GM13977 (cell line): ENCODE measurements around the gene STIMATE.

Experiments used
- DNase-seq: peaks from one replicate; pipeline ENCODE4 v3.0.0; 2012; ENCODE audit warnings: low spot score
- in situ Hi-C: fragments of 300-500 bp; cut with MboI; formaldehyde crosslinking; loops from one replicate; pipeline ENCODE4 v1.12.0; 2022; ENCODE audit warnings: low sequenced_read_pairs, low pct_unique_long_range_greater_than_20kb, mixed read lengths, inconsistent platforms; ENCODE audit not compliant: unreplicated experiment
- TF ChIP-seq, protein P1 (sequence below): IDR thresholded peaks from 2 replicates; pipeline ENCODE4 v1.5.1; 2012; ENCODE audit warnings: mild to moderate bottlenecking, control low read depth; ENCODE audit not compliant: insufficient read depth; ENCODE audit errors: extremely low read depth, missing control alignments

Gene STIMATE

DNA sequence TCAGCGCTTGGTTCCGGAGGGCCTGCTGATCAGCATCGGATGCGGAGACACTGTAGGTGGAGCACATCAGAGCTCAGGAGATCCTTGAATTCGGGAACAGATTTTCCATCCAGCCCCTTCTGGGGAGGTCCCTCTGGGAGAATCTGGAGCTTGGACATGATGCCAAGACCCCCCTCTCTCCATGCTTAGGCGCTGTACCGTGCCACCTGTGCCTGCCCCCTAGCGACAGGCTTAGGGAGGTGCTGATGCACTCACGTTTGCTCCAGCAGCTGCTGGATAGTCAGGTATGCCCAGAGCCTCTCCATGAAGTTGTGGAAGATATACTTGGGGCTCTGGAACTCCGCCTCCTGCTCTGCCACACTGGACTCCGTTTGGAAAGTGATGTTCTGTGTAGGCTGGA is 76.6 kb downstream of the STIMATE start:
- in situ Hi-C loops: no loop called here
- peak; percentile 67 for DNase-seq
- TF ChIP-seq, protein P1, sequence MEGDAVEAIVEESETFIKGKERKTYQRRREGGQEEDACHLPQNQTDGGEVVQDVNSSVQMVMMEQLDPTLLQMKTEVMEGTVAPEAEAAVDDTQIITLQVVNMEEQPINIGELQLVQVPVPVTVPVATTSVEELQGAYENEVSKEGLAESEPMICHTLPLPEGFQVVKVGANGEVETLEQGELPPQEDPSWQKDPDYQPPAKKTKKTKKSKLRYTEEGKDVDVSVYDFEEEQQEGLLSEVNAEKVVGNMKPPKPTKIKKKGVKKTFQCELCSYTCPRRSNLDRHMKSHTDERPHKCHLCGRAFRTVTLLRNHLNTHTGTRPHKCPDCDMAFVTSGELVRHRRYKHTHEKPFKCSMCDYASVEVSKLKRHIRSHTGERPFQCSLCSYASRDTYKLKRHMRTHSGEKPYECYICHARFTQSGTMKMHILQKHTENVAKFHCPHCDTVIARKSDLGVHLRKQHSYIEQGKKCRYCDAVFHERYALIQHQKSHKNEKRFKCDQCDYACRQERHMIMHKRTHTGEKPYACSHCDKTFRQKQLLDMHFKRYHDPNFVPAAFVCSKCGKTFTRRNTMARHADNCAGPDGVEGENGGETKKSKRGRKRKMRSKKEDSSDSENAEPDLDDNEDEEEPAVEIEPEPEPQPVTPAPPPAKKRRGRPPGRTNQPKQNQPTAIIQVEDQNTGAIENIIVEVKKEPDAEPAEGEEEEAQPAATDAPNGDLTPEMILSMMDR: peak; percentile 54

DNA sequence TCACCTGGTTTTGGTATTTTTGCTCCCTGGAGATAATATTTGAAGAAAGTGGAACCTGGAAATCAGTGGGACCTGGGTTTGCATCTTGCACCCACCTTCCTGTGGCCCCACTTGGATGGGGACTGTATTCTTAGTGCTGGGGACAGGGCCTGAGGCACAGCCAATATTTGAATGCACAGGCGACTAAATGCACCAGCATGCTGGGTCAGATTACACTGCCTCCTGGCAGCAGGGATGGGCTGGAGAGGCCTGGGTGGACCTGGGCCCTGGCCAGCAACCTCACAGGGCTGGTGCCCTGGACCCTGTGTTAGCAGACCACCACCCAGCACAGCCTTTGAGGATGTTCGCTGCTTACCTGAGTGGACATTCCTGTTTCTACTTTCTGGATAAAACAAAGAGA is 77.4 kb downstream of the STIMATE start:
- DNase-seq: no peak
- TF ChIP-seq, protein P1: no peak
- in situ Hi-C loops: no loop called here

DNA sequence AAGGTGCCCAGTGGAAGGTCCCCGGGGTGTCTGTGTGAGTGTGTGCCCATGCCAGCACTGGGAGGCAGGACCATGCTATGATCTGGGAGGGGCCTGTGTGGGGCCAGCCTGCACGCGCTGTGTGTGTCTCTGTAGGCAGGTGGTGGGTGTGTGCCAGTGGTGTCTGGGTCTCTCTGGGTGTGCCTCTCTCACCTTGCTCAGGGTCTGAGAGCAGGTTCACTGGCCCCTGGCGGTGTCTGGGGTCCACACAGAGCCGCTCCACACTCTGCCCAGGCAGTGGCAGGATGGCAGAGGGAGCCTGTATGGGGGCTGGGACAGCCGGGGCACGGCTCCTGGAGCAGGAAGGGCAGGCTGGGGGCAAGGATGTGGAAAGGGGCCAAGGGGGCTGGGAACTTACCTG is 79.5 kb downstream of the STIMATE start:
- in situ Hi-C loops: no loop called here
- TF ChIP-seq, protein P1: no peak
- no peak for DNase-seq

- DNase-seq: no peak
- TF ChIP-seq, protein P1: no peak
- in situ Hi-C loops: no loop called here
Observed at GRCh38 chr3:52817221-52817620, 80.1 kb downstream of the STIMATE start.

- in situ Hi-C loops: no loop called here
- DNase-seq: no peak
- TF ChIP-seq, protein P1: no peak
Observed at GRCh38 chr3:52816654-52817053, 80.7 kb downstream of the STIMATE start.

DNA sequence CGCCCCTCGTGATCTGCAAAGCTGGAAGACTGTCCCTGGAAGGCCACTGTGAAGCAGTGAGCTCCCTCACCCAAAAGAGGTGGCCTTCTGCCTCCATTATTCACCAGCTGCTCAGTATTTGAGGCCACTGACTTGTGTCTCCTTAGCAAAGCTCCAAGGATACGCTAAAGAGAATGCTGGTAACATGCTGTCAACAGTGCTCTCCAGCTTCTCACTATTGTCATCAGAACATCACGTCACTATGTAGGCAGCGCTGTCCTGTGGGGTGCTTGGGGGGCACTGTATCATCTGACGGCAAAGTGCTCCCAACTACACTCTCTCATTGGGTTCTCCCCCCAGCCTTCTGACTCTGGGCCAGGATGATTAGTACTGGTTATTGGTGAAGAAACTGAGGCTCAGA is 81.1 kb downstream of the STIMATE start:
- in situ Hi-C loops: no loop called here
- TF ChIP-seq, protein P1: no peak
- DNase-seq: no peak

DNA sequence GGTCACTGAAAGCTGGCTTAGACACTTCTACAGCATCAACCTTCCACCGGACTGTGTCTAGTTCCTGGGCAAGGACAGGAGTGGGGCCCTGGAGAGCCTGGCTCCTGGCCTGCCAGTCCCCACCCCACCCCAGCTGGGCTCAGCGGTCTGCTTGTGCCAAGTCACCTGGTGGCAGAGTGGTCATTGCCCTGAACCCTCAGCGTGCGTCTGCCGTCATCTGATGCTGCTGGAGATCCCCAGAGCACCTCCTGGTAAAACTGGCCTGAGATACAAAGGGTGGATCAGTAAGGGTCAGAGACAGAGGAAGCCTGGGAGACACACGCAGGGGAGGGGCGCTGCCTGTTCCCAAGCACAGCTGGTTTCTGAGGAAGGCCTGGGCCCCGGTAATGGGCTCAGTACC is 83.5 kb downstream of the STIMATE start:
- DNase-seq: no peak
- in situ Hi-C loops: no loop called here
- TF ChIP-seq, protein P1: no peak
